SK-N-SH (cell line): ENCODE measurements around the gene NR6A1. TPM values are rescaled to one million over a fixed set of nuclear protein-coding genes. Genes with fewer than 3 reads are reported as not detected.

Experiments
- CTCF ChIA-PET: fragments of 300-600, 350-600 bp; formaldehyde crosslinking; extraction: SDS; loops from one replicate; lab custom pipeline; 2021; lab: Yijun Ruan, JAX
- POLR2A ChIA-PET: fragments of 350-600 bp; sonication (Branson Sonifier 250); formaldehyde crosslinking; extraction: SDS; loops from one replicate; lab custom pipeline; 2020; ENCODE audit warnings: antibody characterized with exemption, inconsistent platforms; lab: Yijun Ruan, JAX
- DNase-seq: peaks from one replicate; pipeline ENCODE4 v3.0.0; 2012
- H2AFZ ChIP-seq: fragments of 200-600 bp; sonication (generic); 2 replicates; pipeline ENCODE4 v1.8.1; 2016; ENCODE audit warnings: antibody characterized with exemption, mild to moderate bottlenecking, low read depth
- H3F3A ChIP-seq: fragments of 200-600 bp; sonication (generic); replicated peaks from 2 replicates; pipeline ENCODE3; 2016; ENCODE audit warnings: antibody characterized with exemption, mild to moderate bottlenecking; ENCODE audit not compliant: insufficient read depth
- H3K27ac ChIP-seq, 2 experiments: fragments of 200-500 bp in 1 of 2; fragments of 200-600 bp in 1 of 2; sonication (Bioruptor generic) in 1 of 2; sonication (generic), shearing (Covaris generic) in 1 of 2; 2 replicates each; pipeline versions ENCODE4 v1.5.1 to v1.6.1; 2014 to 2016; ENCODE audit warnings: low read depth in 2 of 2, inconsistent platforms in 1 of 2, low read length in 1 of 2, mild to moderate bottlenecking in 1 of 2, mixed read lengths in 1 of 2
- H3K27me3 ChIP-seq: fragments of 200-600 bp; sonication (generic), shearing (Covaris generic); 2 replicates; pipeline ENCODE4 v1.6.1; 2016; ENCODE audit warnings: mixed run types; ENCODE audit not compliant: insufficient read depth
- H3K36me3 ChIP-seq, 2 experiments: fragments of 200-500 bp in 1 of 2; fragments of 200-600 bp in 1 of 2; sonication (Bioruptor generic) in 1 of 2; sonication (generic) in 1 of 2; replicated peaks in 1 of 2; 2 replicates each; pipeline versions ENCODE3 to v1.5.1; 2014 to 2016; ENCODE audit warnings: low read length in 1 of 2, mild to moderate bottlenecking in 1 of 2; ENCODE audit not compliant: insufficient read depth in 2 of 2, control insufficient read depth in 1 of 2
- H3K4me1 ChIP-seq, 2 experiments: fragments of 200-500 bp in 1 of 2; fragments of 200-600 bp in 1 of 2; sonication (Bioruptor generic) in 1 of 2; sonication (generic), shearing (Covaris generic) in 1 of 2; 2 replicates each; pipeline versions ENCODE4 v1.5.1 to v1.6.1; 2014 to 2016; ENCODE audit warnings: low read depth in 1 of 2, low read length in 1 of 2, mixed run types in 1 of 2; ENCODE audit not compliant: insufficient read depth in 2 of 2, control insufficient read depth in 1 of 2
- H3K4me2 ChIP-seq: fragments of 200-600 bp; sonication (generic), shearing (Covaris generic); 2 replicates; pipeline ENCODE4 v1.6.1; 2017; ENCODE audit warnings: mixed run types
- H3K4me3 ChIP-seq, 2 experiments: fragments of 200-500 bp in 1 of 2; fragments of 200-600 bp in 1 of 2; sonication (Bioruptor generic) in 1 of 2; sonication (generic), shearing (Covaris generic) in 1 of 2; 2 replicates each; pipeline versions ENCODE4 v1.5.1 to v1.8.1; 2014 to 2016; ENCODE audit warnings: low read depth in 2 of 2, inconsistent platforms in 1 of 2, low read length in 1 of 2, mild to moderate bottlenecking in 1 of 2, mixed read lengths in 1 of 2, moderate library complexity in 1 of 2
- H3K79me2 ChIP-seq: fragments of 200-600 bp; sonication (generic); 2 replicates; pipeline ENCODE4 v1.8.1; 2017; ENCODE audit warnings: mild to moderate bottlenecking; ENCODE audit not compliant: insufficient read depth
- H3K9ac ChIP-seq: fragments of 200-600 bp; sonication (generic); 2 replicates; pipeline ENCODE4 v1.6.1; 2017; ENCODE audit warnings: mixed run types
- H3K9me2 ChIP-seq: fragments of 200-600 bp; sonication (generic); 2 replicates; pipeline ENCODE4 v1.6.1; 2017; ENCODE audit warnings: mixed run types
- H3K9me3 ChIP-seq: fragments of 200-600 bp; sonication (generic); 2 replicates; pipeline ENCODE4 v1.6.1; 2017; ENCODE audit warnings: mixed run types, mild to moderate bottlenecking, moderate library complexity
- H4K20me1 ChIP-seq: fragments of 200-600 bp; sonication (generic); 2 replicates; pipeline ENCODE4 v1.6.1; 2017; ENCODE audit warnings: mild to moderate bottlenecking, mixed run types; ENCODE audit not compliant: insufficient read depth
- CHD2 ChIP-seq: fragments of 150-350 bp; IDR thresholded peaks from 2 replicates; pipeline ENCODE4 v1.6.1; 2018; ENCODE audit warnings: low read length; ENCODE audit not compliant: partially characterized antibody
- ELF1 ChIP-seq: IDR thresholded peaks from 2 replicates; pipeline ENCODE4 v1.4.0; 2012
- EP300 ChIP-seq, 2 experiments: IDR thresholded peaks; 2 replicates each; pipeline versions ENCODE4 v1.4.0 to v1.6.1; 2012; ENCODE audit warnings: borderline replicate concordance in 1 of 2, low read depth in 1 of 2, low read length in 1 of 2
- EZH2phosphoT487 ChIP-seq: fragments of 200-600 bp; sonication (generic); IDR thresholded peaks from 2 replicates; pipeline ENCODE4 v1.6.1; 2017; ENCODE audit warnings: low read depth, mixed run types, mild to moderate bottlenecking, antibody characterized with exemption, moderate library complexity, borderline replicate concordance
- FOSL2 ChIP-seq: IDR thresholded peaks from 2 replicates; pipeline ENCODE4 v1.4.0; 2012; ENCODE audit warnings: low read depth, mild to moderate bottlenecking, moderate library complexity, borderline replicate concordance
- FOXJ3 ChIP-seq: sonication (generic); formaldehyde crosslinking; IDR thresholded peaks from 2 replicates; pipeline ENCODE4 v1.5.1; 2020; ENCODE audit warnings: mild to moderate bottlenecking, missing genetic modification reagents
- FOXM1 ChIP-seq: IDR thresholded peaks from 2 replicates; pipeline ENCODE4 v1.4.0; 2012; ENCODE audit warnings: low read depth, mild to moderate bottlenecking
- GATA2 ChIP-seq: sonication (generic); formaldehyde crosslinking; IDR thresholded peaks from 2 replicates; pipeline ENCODE4 v1.5.0; 2020; ENCODE audit warnings: mild to moderate bottlenecking, missing genetic modification reagents
- MEF2A ChIP-seq: IDR thresholded peaks from 2 replicates; pipeline ENCODE4 v1.4.0; 2012; ENCODE audit warnings: low read depth, borderline replicate concordance
- MXI1 ChIP-seq: IDR thresholded peaks from 2 replicates; pipeline ENCODE4 v1.6.1; 2012; ENCODE audit warnings: mild to moderate bottlenecking, low read depth, low read length, improper control_type of control experiment
- NFIC ChIP-seq: IDR thresholded peaks from 2 replicates; pipeline ENCODE4 v1.4.0; 2012; ENCODE audit warnings: borderline replicate concordance
- RAD21 ChIP-seq: IDR thresholded peaks from 2 replicates; pipeline ENCODE4 v1.6.1; 2012; ENCODE audit warnings: mild to moderate bottlenecking, low read length
- RCOR1 ChIP-seq: fragments of 150-350 bp; IDR thresholded peaks from 2 replicates; pipeline ENCODE4 v1.6.1; 2017; ENCODE audit warnings: antibody characterized with exemption, low read length
- RFX5 ChIP-seq: IDR thresholded peaks from 2 replicates; pipeline ENCODE4 v1.6.1; 2012; ENCODE audit warnings: mild to moderate bottlenecking, improper control_type of control experiment, low read length
- TAF1 ChIP-seq: IDR thresholded peaks from 2 replicates; pipeline ENCODE4 v1.6.1; 2012; ENCODE audit warnings: low read depth, mild to moderate bottlenecking, low read length, moderate library complexity, borderline replicate concordance
- TCF12 ChIP-seq: IDR thresholded peaks from 2 replicates; pipeline ENCODE4 v1.4.0; 2012
- TEAD4 ChIP-seq: IDR thresholded peaks from 2 replicates; pipeline ENCODE4 v1.4.0; 2012; ENCODE audit warnings: mild to moderate bottlenecking, borderline replicate concordance; ENCODE audit not compliant: insufficient read depth
- YY1 ChIP-seq: IDR thresholded peaks from 2 replicates; pipeline ENCODE4 v1.4.0; 2012; ENCODE audit warnings: low read depth, mild to moderate bottlenecking
- WGBS: methylation state at CpG from one replicate; pipeline ENCODE4 v1.1.6; 2017; ENCODE audit warnings: low lambda C conversion rate; 5-methylcytosine and 5-hydroxymethylcytosine counted together
- polyA plus RNA-seq, 3 experiments: library from polyadenylated mRNA; depleted of rRNA; stranded (reverse); fragments of >200 nt; gene quantifications; 2 replicates each; pipeline ENCODE4 v1.2.3, GENCODE V29; 2012
- TF ChIP-seq, protein P1 (sequence below): IDR thresholded peaks from 2 replicates; pipeline ENCODE4; 2012
- TF ChIP-seq, protein P2 (sequence below): IDR thresholded peaks from 2 replicates; pipeline ENCODE4 v1.6.1; 2012; ENCODE audit warnings: mild to moderate bottlenecking, low read depth, low read length, moderate library complexity
- TF ChIP-seq, protein P3 (sequence below): fragments of 200-600 bp; sonication (generic); IDR thresholded peaks from 2 replicates; pipeline ENCODE4 v1.6.1; 2017; ENCODE audit warnings: antibody characterized with exemption, mild to moderate bottlenecking, moderate library complexity

Gene NR6A1
- polyA plus RNA-seq, 1 of the 3 experiments (the other 2 are of a cell fraction) = 1.2 TPM

DNA sequence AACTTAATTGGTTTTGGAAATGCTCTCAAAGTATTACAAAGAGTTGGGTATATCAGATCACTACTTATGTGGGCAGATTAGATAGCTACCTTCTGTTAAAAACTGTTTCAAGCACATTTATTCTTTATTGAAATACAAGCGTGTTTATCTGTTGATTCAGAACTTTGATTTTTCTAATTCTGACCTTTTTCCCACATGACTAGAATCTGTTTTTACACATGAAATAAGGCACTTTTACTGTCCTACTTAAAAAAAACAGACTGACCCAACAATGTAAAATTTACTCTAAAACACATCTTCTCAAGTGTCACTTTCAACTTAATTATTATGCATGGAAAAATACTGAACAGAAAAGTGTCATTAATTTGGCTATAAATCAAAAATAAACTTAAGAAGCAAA is 4.8 kb downstream of the NR6A1 start:
- DNase-seq = no peak
- 98% methylated on average over 1 of the region's 1 CpG for WGBS
- H3K4me2 ChIP-seq = no peak overlapping the region
- TF ChIP-seq FOSL2 (no peak), RAD21 (no peak), TEAD4 (no peak), GATA2 (CRISPR knock-in tag) (no peak), RFX5 (no peak), MXI1 (no peak), FOXJ3 (CRISPR knock-in tag) (no peak), TAF1 (no peak), RCOR1 (no peak), NFIC (no peak)
- TF ChIP-seq, protein P1, sequence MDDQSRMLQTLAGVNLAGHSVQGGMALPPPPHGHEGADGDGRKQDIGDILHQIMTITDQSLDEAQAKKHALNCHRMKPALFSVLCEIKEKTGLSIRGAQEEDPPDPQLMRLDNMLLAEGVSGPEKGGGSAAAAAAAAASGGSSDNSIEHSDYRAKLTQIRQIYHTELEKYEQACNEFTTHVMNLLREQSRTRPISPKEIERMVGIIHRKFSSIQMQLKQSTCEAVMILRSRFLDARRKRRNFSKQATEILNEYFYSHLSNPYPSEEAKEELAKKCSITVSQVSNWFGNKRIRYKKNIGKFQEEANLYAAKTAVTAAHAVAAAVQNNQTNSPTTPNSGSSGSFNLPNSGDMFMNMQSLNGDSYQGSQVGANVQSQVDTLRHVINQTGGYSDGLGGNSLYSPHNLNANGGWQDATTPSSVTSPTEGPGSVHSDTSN = no peak
- H3K27me3 ChIP-seq = no peaks in the 10 kb centered on the region
- ChIA-PET CTCF (interaction anchor here (0.9 to 9.6 kb wide), 17 partner anchors 8 to 346 kb away, joined by 3 to 78 read pairs (median 10); partner anchors contain the start of genes NR6A1, OLFML2A and WDR38), POLR2A (no interaction called here)
- no peak overlapping the region for H3K9ac ChIP-seq
- no peak overlapping the region for H3K27ac ChIP-seq
- no peaks in the 10 kb centered on the region for H3K9me2 ChIP-seq
- H3K4me1 ChIP-seq = peaks cover 8 to 16% of the 10 kb centered on the region in 2 experiments; a peak in 3 of 4 replicates
- no peak overlapping the region for H2AFZ ChIP-seq
- peaks cover 24% of the 10 kb centered on the region; the same call in 1 of the 2 replicates for H4K20me1 ChIP-seq
- no peaks in the 10 kb centered on the region for H3K36me3 ChIP-seq
- H3K79me2 ChIP-seq = peaks cover 67% of the 10 kb centered on the region
- H3K9me3 ChIP-seq = no peaks in the 10 kb centered on the region
- peaks cover 15% of the 10 kb centered on the region for H3F3A ChIP-seq
- H3K4me3 ChIP-seq = no peak overlapping the region

DNA sequence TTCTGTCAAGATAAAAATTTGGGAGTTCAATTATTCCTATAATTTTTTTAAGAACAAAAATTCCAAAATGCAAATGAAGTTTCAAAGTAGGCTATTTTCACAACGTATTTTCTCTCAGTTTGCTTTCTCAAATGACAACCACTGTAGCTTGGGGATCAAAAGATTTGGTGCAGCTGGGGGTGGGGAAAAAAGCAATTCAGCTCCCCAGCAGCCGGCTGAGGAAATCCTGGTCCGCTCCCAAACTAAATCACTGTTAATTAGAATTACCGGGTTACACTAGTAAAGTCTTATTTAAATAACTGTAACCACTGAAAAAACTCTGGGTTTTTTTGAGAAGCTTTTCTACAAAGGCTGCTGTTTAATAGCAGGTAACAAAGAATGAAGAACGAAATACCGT is 5.7 kb downstream of the NR6A1 start:
- H4K20me1 ChIP-seq = peaks cover 24% of the 10 kb centered on the region; the same call in 1 of the 2 replicates
- ChIA-PET CTCF (interaction anchor here (0.6 to 9.6 kb wide), 29 partner anchors 8 to 373 kb away, joined by 3 to 78 read pairs (median 8); partner anchors contain the start of genes NR6A1, OLFML2A and WDR38), POLR2A (no interaction called here)
- WGBS = 93% methylated on average over 6 of the region's 6 CpGs
- H3K36me3 ChIP-seq = no peaks in the 10 kb centered on the region
- H3K4me2 ChIP-seq = no peak overlapping the region
- H3K9me2 ChIP-seq = no peaks in the 10 kb centered on the region
- H3K4me3 ChIP-seq = no peak overlapping the region
- no peak overlapping the region for H2AFZ ChIP-seq
- no peaks in the 10 kb centered on the region for H3K9me3 ChIP-seq
- H3K4me1 ChIP-seq = peaks cover 8 to 16% of the 10 kb centered on the region in 2 experiments; a peak in 3 of 4 replicates
- H3K27ac ChIP-seq = no peak overlapping the region
- H3F3A ChIP-seq = peaks cover 15% of the 10 kb centered on the region
- no peaks in the 10 kb centered on the region for H3K27me3 ChIP-seq
- no peak for DNase-seq
- peaks cover 74% of the 10 kb centered on the region for H3K79me2 ChIP-seq
- H3K9ac ChIP-seq = no peak overlapping the region
- no peak for TF ChIP-seq EZH2phosphoT487
- no peak for TF ChIP-seq YY1
- no peak for TF ChIP-seq ELF1
- TF ChIP-seq MEF2A = no peak
- TF ChIP-seq FOXM1 = no peak
- TF ChIP-seq EP300 (IDR thresholded peaks at IDR 0.05; ENCODE audit: borderline replicate concordance in 1 of 2, low read depth in 1 of 2, low read length in 1 of 2) = no peak
- no peak for TF ChIP-seq TCF12
- TF ChIP-seq, protein P2, sequence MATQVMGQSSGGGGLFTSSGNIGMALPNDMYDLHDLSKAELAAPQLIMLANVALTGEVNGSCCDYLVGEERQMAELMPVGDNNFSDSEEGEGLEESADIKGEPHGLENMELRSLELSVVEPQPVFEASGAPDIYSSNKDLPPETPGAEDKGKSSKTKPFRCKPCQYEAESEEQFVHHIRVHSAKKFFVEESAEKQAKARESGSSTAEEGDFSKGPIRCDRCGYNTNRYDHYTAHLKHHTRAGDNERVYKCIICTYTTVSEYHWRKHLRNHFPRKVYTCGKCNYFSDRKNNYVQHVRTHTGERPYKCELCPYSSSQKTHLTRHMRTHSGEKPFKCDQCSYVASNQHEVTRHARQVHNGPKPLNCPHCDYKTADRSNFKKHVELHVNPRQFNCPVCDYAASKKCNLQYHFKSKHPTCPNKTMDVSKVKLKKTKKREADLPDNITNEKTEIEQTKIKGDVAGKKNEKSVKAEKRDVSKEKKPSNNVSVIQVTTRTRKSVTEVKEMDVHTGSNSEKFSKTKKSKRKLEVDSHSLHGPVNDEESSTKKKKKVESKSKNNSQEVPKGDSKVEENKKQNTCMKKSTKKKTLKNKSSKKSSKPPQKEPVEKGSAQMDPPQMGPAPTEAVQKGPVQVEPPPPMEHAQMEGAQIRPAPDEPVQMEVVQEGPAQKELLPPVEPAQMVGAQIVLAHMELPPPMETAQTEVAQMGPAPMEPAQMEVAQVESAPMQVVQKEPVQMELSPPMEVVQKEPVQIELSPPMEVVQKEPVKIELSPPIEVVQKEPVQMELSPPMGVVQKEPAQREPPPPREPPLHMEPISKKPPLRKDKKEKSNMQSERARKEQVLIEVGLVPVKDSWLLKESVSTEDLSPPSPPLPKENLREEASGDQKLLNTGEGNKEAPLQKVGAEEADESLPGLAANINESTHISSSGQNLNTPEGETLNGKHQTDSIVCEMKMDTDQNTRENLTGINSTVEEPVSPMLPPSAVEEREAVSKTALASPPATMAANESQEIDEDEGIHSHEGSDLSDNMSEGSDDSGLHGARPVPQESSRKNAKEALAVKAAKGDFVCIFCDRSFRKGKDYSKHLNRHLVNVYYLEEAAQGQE = no peak
- TF ChIP-seq TAF1 = no peak
- TF ChIP-seq, protein P1 = no peak
- TF ChIP-seq RAD21 = no peak
- TF ChIP-seq, protein P3, sequence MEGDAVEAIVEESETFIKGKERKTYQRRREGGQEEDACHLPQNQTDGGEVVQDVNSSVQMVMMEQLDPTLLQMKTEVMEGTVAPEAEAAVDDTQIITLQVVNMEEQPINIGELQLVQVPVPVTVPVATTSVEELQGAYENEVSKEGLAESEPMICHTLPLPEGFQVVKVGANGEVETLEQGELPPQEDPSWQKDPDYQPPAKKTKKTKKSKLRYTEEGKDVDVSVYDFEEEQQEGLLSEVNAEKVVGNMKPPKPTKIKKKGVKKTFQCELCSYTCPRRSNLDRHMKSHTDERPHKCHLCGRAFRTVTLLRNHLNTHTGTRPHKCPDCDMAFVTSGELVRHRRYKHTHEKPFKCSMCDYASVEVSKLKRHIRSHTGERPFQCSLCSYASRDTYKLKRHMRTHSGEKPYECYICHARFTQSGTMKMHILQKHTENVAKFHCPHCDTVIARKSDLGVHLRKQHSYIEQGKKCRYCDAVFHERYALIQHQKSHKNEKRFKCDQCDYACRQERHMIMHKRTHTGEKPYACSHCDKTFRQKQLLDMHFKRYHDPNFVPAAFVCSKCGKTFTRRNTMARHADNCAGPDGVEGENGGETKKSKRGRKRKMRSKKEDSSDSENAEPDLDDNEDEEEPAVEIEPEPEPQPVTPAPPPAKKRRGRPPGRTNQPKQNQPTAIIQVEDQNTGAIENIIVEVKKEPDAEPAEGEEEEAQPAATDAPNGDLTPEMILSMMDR = no peak
- no peak for TF ChIP-seq CHD2
- no peak for TF ChIP-seq GATA2 (CRISPR knock-in tag)
